H9 (cell line): Measurements from ENCODE around the gene LRRC15. TPM values are rescaled to one million over a fixed set of nuclear protein-coding genes. Genes with fewer than 3 reads are reported as not detected.

Source experiments
- DNase-seq: peaks from one replicate; pipeline ENCODE4 v3.0.0-alpha.2; 2017
- H2AFZ ChIP-seq: one replicate; pipeline ENCODE4 v1.6.1; 2013; ENCODE audit warnings: mild to moderate bottlenecking, low read length, control low read depth, moderate library complexity
- H2AK5ac ChIP-seq: 2 replicates; pipeline ENCODE4 v1.6.1; 2013; ENCODE audit warnings: low read length, control low read depth, mixed read lengths; ENCODE audit not compliant: insufficient read length
- H2BK120ac ChIP-seq: one replicate; pipeline ENCODE4 v1.6.1; 2013; ENCODE audit warnings: low read depth, mild to moderate bottlenecking, low read length, control low read depth, inconsistent platforms; ENCODE audit not compliant: poor library complexity, severe bottlenecking
- H2BK12ac ChIP-seq: 2 replicates; pipeline ENCODE4 v1.6.1; 2013; ENCODE audit warnings: low read length, control low read depth, mixed read lengths, low read depth; ENCODE audit not compliant: insufficient read length
- H2BK15ac ChIP-seq: 2 replicates; pipeline ENCODE4 v1.6.1; 2013; ENCODE audit warnings: low read depth, low read length, control low read depth
- H2BK20ac ChIP-seq: one replicate; pipeline ENCODE4 v1.6.1; 2013; ENCODE audit warnings: low read depth, mild to moderate bottlenecking, low read length, control low read depth, inconsistent platforms; ENCODE audit not compliant: poor library complexity, severe bottlenecking
- H2BK5ac ChIP-seq: 2 replicates; pipeline ENCODE4 v1.6.1; 2013; ENCODE audit warnings: low read length, control low read depth, mixed read lengths; ENCODE audit not compliant: insufficient read length
- H3K14ac ChIP-seq: 2 replicates; pipeline ENCODE4 v1.6.1; 2013; ENCODE audit warnings: low read length, control low read depth; ENCODE audit not compliant: insufficient read depth
- H3K18ac ChIP-seq: 2 replicates; pipeline ENCODE4 v1.6.1; 2013; ENCODE audit warnings: low read depth, mild to moderate bottlenecking, mixed read lengths, low read length, control low read depth; ENCODE audit not compliant: insufficient read length
- H3K23ac ChIP-seq: 2 replicates; pipeline ENCODE4 v1.6.1; 2013; ENCODE audit warnings: low read length, control low read depth, mixed read lengths, low read depth; ENCODE audit not compliant: insufficient read length
- H3K23me2 ChIP-seq: 2 replicates; pipeline ENCODE4 v1.6.1; 2013; ENCODE audit warnings: low read depth, mild to moderate bottlenecking, mixed read lengths, low read length, control low read depth; ENCODE audit not compliant: insufficient read length, poor library complexity, severe bottlenecking
- H3K27ac ChIP-seq: 2 replicates; pipeline ENCODE4 v1.5.1; 2013; ENCODE audit warnings: low read length, control low read depth, mixed read lengths, low read depth; ENCODE audit not compliant: insufficient read length
- H3K27me3 ChIP-seq: 2 replicates; pipeline ENCODE4 v1.6.1; 2013; ENCODE audit warnings: low read length, control low read depth, inconsistent platforms; ENCODE audit not compliant: insufficient read depth
- H3K4ac ChIP-seq: 2 replicates; pipeline ENCODE4 v1.6.1; 2013; ENCODE audit warnings: low read depth, mild to moderate bottlenecking, control low read depth, inconsistent platforms, low read length, moderate library complexity
- H3K4me1 ChIP-seq: 2 replicates; pipeline ENCODE4 v1.6.1; 2013; ENCODE audit warnings: low read length, control low read depth, inconsistent platforms; ENCODE audit not compliant: insufficient read depth
- H3K4me2 ChIP-seq: 2 replicates; pipeline ENCODE4 v1.6.1; 2013; ENCODE audit warnings: low read length, control low read depth, mixed read lengths; ENCODE audit not compliant: insufficient read length, insufficient read depth
- H3K56ac ChIP-seq: 2 replicates; pipeline ENCODE4 v1.6.1; 2013; ENCODE audit warnings: low read depth, mild to moderate bottlenecking, mixed read lengths, low read length, control low read depth; ENCODE audit not compliant: insufficient read length
- H3K79me1 ChIP-seq: 2 replicates; pipeline ENCODE4 v1.6.1; 2013; ENCODE audit warnings: low read depth, mild to moderate bottlenecking, moderate library complexity, low read length, control low read depth, inconsistent platforms; ENCODE audit not compliant: insufficient read depth, poor library complexity, severe bottlenecking
- H3K79me2 ChIP-seq: 2 replicates; pipeline ENCODE4 v1.6.1; 2013; ENCODE audit warnings: low read length, control low read depth, inconsistent platforms; ENCODE audit not compliant: insufficient read depth
- H3K9ac ChIP-seq: 2 replicates; pipeline ENCODE4 v1.6.1; 2013; ENCODE audit warnings: low read length, control low read depth, mixed read lengths; ENCODE audit not compliant: insufficient read length; ENCODE audit errors: extremely low read depth
- H3K9me3 ChIP-seq: one replicate; pipeline ENCODE4 v1.6.1; 2013; ENCODE audit warnings: low read depth, low read length, inconsistent platforms; ENCODE audit not compliant: control insufficient read depth
- H3T11ph ChIP-seq: one replicate; pipeline ENCODE4 v1.6.1; 2013; ENCODE audit warnings: mild to moderate bottlenecking, low read length, control low read depth, inconsistent platforms
- H4K20me1 ChIP-seq: one replicate; pipeline ENCODE4 v1.6.1; 2013; ENCODE audit not compliant: control insufficient read depth, insufficient read length, insufficient read depth
- H4K5ac ChIP-seq: 2 replicates; pipeline ENCODE4 v1.6.1; 2013; ENCODE audit warnings: low read depth, mild to moderate bottlenecking, mixed read lengths, low read length, control low read depth; ENCODE audit not compliant: insufficient read length
- H4K8ac ChIP-seq: replicated peaks from 2 replicates; pipeline ENCODE4 v1.6.1; 2013; ENCODE audit warnings: low read length, control low read depth, mixed read lengths, low read depth; ENCODE audit not compliant: insufficient read length
- H4K91ac ChIP-seq: 2 replicates; pipeline ENCODE4 v1.6.1; 2013; ENCODE audit warnings: low read depth, mild to moderate bottlenecking, moderate library complexity, mixed read lengths, low read length, control low read depth; ENCODE audit not compliant: insufficient read length
- H3K27ac Mint-ChIP-seq, 3 experiments: 2 replicates in 2 of 3; 3 replicates in 1 of 3; pipeline ENCODE4 v1.8.0; 2020 to 2021; ENCODE audit warnings: mixed read lengths in 3 of 3, mild to moderate bottlenecking in 1 of 3, moderate library complexity in 1 of 3
- H3K27me3 Mint-ChIP-seq: 2 replicates; pipeline ENCODE4 v1.8.0; 2021; ENCODE audit warnings: low read depth, mild to moderate bottlenecking, moderate library complexity, mixed read lengths
- H3K36me3 Mint-ChIP-seq, 3 experiments: 2 replicates in 2 of 3; 3 replicates in 1 of 3; pipeline ENCODE4 v1.8.0; 2020 to 2021; ENCODE audit warnings: low read depth in 3 of 3, mixed read lengths in 3 of 3; ENCODE audit not compliant: insufficient read depth in 1 of 3
- H3K4me1 Mint-ChIP-seq, 2 experiments: 2 replicates each; pipeline ENCODE4 v1.8.0; 2020; ENCODE audit warnings: mixed read lengths in 2 of 2
- H3K4me3 Mint-ChIP-seq, 2 experiments: 2 replicates in 1 of 2; 3 replicates in 1 of 2; pipeline ENCODE4 v1.8.0; 2020 to 2021; ENCODE audit warnings: mild to moderate bottlenecking in 2 of 2, mixed read lengths in 2 of 2, moderate library complexity in 1 of 2
- H3K9me3 Mint-ChIP-seq, 2 experiments: 2 replicates in 1 of 2; 3 replicates in 1 of 2; pipeline ENCODE4 v1.8.0; 2020; ENCODE audit warnings: mild to moderate bottlenecking in 2 of 2, mixed read lengths in 2 of 2, moderate library complexity in 1 of 2
- CTCF ChIP-seq: fragments of 200-600 bp; sonication (generic); conservative IDR thresholded peaks from 3 replicates; pipeline ENCODE4 v1.8.0; 2021; ENCODE audit warnings: antibody characterized with exemption, mild to moderate bottlenecking
- WGBS: extraction: QIAGEN DNeasy Blood & Tissue Kit; methylation state at CpG from one replicate; pipeline ENCODE4 v1.1.7; 2013; ENCODE audit warnings: missing lambda C conversion rate, low lambda C conversion rate, mixed read lengths; ENCODE audit not compliant: insufficient read length; ENCODE audit errors: extremely low coverage; 5-methylcytosine and 5-hydroxymethylcytosine counted together
- long read RNA-seq: library from polyadenylated mRNA; unstranded; transcript quantifications from one replicate; pipeline ENCODE4 v2.0.0, GENCODE V29; 2020
- total RNA-seq: library from RNA; stranded (reverse); gene quantifications from 2 replicates; pipeline ENCODE4 v1.2.1, GENCODE V29; 2021

LRRC15 gene
- total RNA-seq: 0.04 and 0.07 TPM in 2 replicates
- long read RNA-seq: 0 reads

- Histone ChIP-seq H4K8ac (no peak within 1 kb of the TSS), H3K23me2 (no peaks in the 10 kb centered on the region), H4K91ac (no peak within 1 kb of the TSS), H3K79me2 (no peaks in the 10 kb centered on the region), H3K27ac (no peak within 1 kb of the TSS), H3K4me2 (peak within 1 kb of the TSS; percentile 56), H3K4me1 (no peaks in the 10 kb centered on the region), H3K4ac (no peak within 1 kb of the TSS), H2AFZ (no peak within 1 kb of the TSS), H3K79me1 (no peaks in the 10 kb centered on the region), H2BK15ac (no peak within 1 kb of the TSS), H4K20me1 (no peaks in the 10 kb centered on the region), H3K9me3 (no peaks in the 10 kb centered on the region), H3K56ac (no peak within 1 kb of the TSS), H2BK120ac (no peak within 1 kb of the TSS), H3K14ac (no peak within 1 kb of the TSS; the same call in none of the 2 replicates), H2BK5ac (no peak within 1 kb of the TSS), H2BK20ac (no peak within 1 kb of the TSS), H2BK12ac (no peak within 1 kb of the TSS), H3K9ac (no peak within 1 kb of the TSS), H4K5ac (no peak within 1 kb of the TSS), H3K27me3 (no peaks in the 10 kb centered on the region; the same call in 1 of the 2 replicates), H3K23ac (no peak within 1 kb of the TSS), H2AK5ac (no peak within 1 kb of the TSS), H3K18ac (no peak within 1 kb of the TSS), H3T11ph (no peak within 1 kb of the TSS)
- 0 out of 3 replicates have a peak, but pooled peaks have one; percentile 11 for TF ChIP-seq CTCF
- H3K4me3 Mint-ChIP-seq: peak within 1 kb of the TSS; percentile 38 to 77; a peak in 4 of 5 replicates
- DNase-seq: peak; percentile 76
- H3K27ac Mint-ChIP-seq: peak within 1 kb of the TSS in 1 of 3 experiments; percentile 62; a peak in 1 of 7 replicates
- no CpG with 5 or more reads among the region's 21 CpGs for WGBS
- H3K4me1 Mint-ChIP-seq: peaks cover 24 to 37% of the 10 kb centered on the region in 2 experiments
- H3K9me3 Mint-ChIP-seq: no peaks in the 10 kb centered on the region; a peak in 1 of 5 replicates
- H3K36me3 Mint-ChIP-seq: no peaks in the 10 kb centered on the region; a peak in 1 of 7 replicates
- peaks cover 21% of the 10 kb centered on the region for H3K27me3 Mint-ChIP-seq
These were observed at the start of gene LRRC15 for GRCh38 chr3:194369522-194370279. LRRC15 (minus strand) TSS chr3:194369743; CDS start chr3:194361043, 8,700 bp downstream.
